Frontal cortex (tissue), 4 donors: ENCODE results near the gene CLHC1. TPM values are rescaled to one million over a fixed set of nuclear protein-coding genes. Genes with fewer than 3 reads are reported as not detected.

Source experiments
- DNase-seq, 2 donors: peaks; one replicate each; pipeline ENCODE4 v3.0.0; 2012; ENCODE audit warnings: low spot score in 2 of 2
- FAIRE-seq: peaks from 2 replicates; lab custom pipeline; 2012; peaks lifted over from hg19 to GRCh38; lab: Jason Lieb, UNC
- total RNA-seq: library from RNA; depleted of rRNA; stranded (reverse); fragments of >200 nt; gene quantifications from one replicate; pipeline ENCODE4 v1.2.3, GENCODE V29; 2014
- donor health status: control.
- donor health status: control.
- donor health status: control.

CLHC1 gene
- total RNA-seq, 1 donor from 2014 or later: 48.1 TPM

DNA sequence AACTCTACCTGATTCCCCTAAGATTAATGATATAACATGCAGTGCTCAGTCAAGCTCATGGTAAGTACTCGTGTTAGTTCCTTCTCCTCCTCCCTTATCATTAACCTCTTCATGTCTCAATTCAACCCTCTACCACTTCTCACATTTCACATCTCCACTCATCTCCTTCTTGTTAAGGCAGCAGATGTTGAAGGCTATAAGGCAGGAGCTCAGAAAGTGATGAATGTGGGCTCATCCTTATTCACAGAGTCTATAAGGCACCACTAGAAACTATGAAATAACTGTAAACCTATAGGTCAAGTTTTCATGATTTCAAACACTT lies 56.0 kb downstream of the CLHC1 start:
- FAIRE-seq: no peak

DNA sequence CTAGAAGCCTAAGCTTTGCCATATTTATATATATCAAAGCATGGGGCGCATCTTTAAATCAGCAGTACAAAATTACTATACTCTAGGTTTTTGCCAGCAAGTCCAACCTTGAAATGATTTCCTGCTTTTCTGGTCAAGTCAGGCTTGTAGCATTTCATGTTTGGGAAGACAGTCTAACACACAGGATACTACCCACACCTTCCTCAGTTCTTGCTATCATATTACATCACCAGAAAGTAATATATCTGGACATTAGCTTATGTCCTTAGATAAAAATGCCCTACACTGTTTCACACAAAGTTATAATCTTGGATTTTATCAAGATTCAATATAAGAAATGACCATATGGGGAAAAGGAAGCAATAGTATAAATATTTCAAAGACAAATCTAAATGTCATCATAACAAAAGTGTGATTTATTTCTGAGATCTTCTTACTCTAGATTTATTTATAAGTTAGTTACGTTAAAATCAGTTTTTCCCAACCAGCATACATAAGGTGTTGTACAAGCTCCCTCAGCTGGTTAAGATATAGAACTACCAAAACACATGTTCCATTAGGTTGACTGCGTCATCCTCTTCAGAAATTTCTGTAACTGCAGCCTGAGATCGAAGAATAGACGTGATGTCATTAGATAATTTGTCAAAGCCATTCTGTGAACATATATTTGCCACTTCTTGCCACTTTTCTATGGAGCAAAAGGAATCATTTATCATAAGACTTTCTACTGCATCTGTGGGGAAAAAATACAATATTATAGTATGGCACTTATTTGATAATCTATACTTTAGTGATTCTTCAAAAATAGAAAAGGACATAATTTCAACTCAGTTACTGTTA lies 56.6 kb downstream of the CLHC1 start:
- FAIRE-seq: peak; percentile 69

More for the DNA sequence above, 56.0 kb downstream of the CLHC1 start:
- DNase-seq: no peak

DNA sequence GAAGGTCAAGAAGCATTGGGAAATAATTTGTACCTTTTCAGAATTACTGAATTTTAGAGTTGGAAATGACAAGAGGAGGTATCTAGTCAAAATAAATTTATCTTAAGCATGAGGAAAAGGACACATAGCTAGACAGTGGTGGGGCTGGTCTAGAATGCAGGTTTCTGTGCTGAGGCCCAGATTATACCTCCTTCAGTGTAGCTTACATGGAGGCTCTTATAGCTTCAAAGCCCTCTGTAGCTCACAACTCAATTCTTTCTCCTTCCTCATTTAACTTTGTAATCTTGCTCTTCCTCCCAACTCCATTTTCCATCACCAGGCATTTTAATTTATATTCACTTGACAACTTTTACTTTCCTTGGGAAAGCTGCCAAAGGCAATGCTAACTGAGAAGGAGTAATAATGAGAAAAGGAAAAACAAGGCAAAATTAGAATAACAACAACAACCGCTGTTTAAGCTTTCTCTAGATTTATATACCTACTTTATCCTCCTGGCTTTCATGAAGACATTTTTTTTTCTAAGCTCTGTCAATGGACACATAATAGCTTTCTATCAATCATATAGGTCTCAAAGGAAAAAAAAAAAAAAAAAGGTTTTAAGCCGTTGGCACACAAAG lies 58.5 kb downstream of the CLHC1 start:
- no peak for DNase-seq
- no peak for FAIRE-seq

More for the DNA sequence above, 56.6 kb downstream of the CLHC1 start:
- peak; percentile 17 to 58 for DNase-seq

DNA sequence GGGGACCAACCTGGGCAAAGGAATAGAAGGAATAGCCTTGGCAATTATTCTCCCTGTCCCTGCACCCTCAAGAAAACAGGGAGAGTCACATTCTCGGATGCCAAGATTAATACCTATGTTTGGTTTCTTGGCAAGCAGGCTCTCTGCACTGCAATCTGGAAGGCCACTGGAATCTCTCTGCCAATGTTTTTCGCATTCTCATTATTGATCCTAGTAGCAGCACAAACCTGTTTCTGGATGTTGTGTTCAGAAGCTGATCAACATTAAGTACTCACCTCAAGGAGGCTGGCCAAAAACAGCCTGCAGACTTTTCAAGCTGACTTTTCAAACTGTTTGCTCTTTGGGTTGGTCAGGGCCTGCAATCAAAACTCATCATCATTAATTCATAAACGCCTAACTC lies 62.2 kb downstream of the CLHC1 start:
- no peak for DNase-seq
- FAIRE-seq: no peak

DNA sequence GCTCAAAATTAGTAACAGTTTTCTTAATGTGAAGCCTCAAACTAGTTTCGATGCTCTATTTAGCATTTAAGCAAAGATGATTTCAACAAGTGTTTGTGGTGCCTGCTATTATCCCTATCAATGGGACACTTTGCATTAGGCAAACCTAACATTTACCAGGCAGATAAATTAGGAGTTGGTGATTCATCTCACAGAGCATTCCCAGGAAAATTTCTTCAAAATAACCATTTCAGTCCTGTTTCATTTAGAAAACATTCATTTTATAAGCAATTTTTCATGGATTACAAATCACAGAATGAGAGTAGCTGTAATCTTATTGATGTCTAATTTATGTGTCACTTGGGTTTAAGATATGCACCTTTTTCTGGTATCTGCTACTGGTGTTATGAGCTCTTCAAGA lies 62.7 kb downstream of the CLHC1 start:
- DNase-seq (no peak), FAIRE-seq (no peak)

DNA sequence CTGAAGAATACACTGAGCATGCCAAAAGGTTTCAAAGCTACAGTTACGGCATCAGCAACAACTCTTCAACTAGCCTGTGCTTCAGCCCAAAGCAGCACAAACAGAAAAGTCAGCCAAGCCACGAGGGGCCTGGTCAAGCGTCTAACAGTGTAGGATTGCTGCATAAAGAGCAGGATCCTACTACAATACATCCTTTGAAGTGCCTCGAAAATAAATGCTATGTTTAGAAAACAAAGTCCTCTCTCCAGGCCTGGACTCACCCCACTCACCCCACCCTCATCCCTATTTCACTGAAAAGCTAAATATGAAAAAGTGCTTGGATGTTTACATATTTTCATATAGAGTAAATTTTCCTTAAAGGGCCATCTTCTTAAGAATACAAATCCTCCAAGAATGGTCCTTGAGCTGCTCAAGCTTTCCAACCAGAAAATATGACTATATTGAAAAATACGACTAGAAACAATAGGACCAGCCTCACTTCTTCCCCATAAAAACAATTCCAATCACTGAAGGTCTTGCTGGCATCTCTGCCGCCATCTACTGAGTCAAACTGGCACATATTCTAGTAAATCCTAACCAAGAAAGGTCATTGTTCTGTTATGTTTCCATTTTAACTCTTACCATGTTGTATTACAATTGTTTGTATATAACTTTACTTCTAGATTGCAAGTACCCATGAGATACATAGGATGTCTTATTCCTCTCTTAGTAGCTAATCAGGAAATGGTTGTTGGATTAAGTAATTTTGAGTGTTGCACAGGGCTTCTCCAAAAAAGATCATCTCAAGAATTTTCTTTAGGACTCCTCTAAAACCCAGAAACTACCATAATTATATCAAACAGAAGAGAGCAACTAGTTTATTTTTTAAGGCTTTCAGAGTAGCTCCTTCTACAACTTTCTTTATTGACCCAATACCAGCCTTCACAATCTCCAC lies 63.6 kb downstream of the CLHC1 start:
- peak; percentile 83 for FAIRE-seq
- peak; percentile 29 to 46 for DNase-seq

DNA sequence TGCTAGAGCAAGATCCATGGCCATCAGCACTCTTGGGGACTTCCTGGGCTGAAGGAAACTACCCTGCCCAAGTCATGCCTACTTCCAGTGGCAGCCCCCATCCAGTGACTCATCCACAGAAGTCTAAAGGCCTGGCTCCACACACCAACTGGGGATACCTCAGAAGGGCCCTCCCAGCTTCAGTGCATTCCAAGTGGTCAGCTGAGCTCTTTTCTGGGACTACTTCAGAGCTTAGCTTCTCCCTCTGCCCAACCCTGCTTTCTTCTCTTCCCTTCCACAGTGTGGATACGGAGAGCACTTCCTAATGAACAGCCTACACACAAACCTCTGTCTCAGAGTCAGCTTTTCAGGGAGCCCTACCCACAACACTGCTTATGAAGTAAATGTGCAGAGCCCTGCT lies 66.5 kb downstream of the CLHC1 start:
- FAIRE-seq (no peak), DNase-seq (no peak)

DNA sequence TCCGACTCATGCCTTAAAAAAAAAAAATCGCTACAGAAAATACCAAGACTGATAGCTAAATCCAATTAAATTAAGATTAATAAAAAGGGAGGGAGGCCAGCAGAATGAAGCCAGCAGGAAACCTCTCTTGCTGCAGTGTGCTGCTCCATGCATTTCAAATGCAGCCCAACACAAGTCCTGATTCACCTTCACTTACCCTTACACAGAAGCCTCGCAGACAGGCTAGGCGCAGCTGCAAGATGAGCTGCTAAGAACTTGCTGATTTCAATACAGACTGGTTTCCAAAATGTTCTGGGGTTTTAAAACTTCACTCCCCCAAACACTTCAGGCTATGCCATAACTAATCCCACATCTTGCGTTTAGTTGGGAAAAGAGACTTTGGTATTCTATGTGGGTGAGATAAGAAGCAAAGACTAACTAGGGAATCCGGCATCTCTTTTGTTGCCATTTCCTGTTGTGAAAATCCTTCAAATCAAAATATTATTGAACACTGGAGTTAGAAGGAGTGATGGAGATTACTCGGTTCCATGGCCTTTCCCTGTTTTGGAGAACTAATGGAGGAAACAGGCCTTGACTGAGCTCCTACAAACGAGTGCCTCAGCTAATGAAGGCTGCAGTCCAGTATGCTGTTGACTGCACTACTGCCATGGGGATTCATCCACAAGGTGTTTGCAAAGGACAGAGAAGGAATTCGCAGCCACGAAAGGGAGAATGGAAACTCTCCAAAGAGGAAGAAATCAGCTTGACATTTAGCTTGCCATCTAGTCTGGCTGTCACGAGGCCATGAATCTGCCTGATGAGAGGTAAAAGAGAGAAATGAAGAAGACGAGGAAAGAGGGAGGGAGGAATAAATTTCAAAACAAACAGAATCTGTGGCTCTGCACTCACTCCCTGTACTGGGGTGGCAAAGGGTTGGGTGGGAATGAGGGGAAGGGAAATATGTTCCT lies 67.3 kb downstream of the CLHC1 start:
- FAIRE-seq: no peak
- no peak for DNase-seq

DNA sequence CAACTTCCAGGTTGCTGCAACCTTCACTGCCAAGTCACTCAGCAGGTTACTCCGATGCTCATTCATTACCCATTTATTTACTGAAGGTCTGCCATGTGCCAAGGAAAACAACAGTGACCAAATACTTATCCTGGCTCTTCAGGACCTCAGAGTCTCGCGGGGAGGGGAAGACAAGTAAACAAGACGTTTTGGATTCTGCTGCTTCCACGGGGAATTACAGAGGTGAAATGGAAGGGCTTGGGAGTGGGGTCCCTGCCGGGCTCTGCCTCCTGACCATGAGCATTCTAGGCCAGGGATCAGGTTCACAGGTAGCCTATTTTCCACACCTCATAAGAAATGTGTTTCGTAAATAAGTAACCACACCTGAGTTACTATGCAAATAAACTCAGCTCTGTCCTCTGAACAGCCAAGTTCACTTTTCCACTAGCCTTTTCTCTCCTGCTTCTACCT lies 68.1 kb downstream of the CLHC1 start:
- DNase-seq (no peak), FAIRE-seq (no peak)

DNA sequence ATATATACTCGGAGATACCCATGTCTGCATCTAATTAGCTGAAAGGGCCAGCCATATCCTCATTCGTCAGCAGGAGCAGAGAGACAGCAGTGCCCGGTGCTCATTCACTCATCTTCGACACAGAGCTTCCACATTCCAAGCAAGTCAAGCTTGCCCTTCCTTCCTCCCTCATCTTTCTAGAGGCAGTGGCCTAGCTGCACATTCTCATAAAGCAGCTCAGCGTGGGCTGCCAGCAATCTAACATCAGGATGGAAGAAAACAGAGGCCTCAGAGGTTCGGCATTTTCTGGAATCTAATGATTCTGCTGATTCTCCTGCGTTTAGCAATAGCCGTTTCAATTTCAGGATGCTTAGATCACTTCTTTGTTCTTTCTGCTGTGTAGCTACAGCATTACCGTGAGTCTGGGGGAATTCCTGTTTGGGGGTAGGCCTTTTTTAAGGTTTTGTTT lies 68.8 kb downstream of the CLHC1 start:
- FAIRE-seq: no peak

DNA sequence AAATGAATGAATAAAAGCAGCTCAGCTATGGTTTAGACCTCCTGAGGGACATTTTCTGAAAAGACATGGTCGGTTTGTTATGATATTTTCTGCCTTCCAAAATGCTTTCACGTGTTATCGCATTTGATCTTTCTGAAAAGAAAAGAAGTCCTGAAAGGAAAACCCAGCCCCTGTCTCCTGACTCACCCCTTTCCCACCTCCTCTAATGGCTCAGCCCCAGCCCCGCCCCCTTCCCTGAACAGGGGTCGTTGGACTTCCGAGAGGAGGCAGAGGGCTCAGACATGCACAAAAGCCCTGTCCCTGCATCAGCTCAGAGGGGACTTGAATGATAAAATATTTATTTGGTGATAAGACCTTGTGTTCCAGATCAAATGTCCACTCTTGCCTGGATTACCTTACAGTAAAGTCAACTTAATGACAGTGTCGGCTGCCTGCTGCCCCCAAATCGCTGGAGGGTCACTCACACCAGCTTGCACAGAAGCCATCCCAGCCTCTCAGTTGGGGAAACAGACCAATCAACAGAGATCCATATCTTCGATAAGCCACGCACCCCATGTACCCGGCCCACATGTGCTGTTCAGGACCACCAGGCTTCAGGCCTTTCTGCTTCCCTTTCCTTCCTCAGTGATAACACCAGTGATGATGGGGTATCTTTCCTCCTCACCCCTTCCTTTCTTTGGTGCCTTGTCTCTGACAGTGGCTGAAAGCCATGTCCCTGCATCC lies 69.6 kb downstream of the CLHC1 start:
- no peak for FAIRE-seq
- no peak for DNase-seq

More for the DNA sequence above, 68.8 kb downstream of the CLHC1 start:
- no peak for DNase-seq

DNA sequence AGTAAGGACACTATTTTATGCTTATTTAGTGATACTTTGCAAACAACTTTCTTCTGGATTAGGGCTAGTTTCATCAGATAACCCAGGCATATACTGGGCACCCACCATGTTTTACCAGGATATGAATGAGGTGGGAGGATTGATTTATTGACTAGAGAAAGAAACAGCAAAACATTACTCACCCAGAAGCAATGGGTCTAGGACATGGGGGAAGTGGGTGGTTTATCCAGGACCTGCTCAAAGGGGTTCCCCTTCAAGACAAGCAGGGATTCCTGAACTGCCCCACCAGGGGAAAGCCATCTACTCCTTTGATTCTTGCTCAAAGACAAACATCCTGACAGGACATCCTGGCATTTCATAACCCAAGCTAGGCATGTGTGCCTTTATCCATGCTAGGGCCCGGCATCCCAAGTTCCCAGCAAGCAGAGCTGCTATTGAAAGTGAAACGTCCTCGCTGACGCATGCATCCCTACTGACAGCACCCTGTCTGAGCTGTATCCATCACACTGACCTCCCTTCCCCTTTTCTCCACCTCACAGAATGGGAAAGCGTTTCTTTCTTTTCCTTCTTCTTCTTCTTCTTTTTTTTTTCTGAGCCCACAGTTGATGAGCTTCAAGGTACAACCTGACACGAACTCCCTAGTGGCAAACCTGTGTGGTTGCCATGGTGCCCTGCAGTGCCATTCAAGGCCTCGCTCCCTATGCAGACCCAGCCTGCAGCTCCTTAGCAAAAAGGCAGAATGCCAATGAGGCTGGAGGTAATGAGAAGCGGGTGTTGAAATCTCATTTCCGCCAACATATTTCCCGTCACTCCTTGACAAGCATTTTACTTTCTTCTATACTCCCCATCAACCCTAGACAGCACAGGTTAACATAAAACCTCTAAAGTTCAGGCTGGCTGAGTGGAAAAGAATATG lies 70.5 kb downstream of the CLHC1 start:
- FAIRE-seq: no peak
- DNase-seq: peak in 1 of 2 donors; percentile 17

DNA sequence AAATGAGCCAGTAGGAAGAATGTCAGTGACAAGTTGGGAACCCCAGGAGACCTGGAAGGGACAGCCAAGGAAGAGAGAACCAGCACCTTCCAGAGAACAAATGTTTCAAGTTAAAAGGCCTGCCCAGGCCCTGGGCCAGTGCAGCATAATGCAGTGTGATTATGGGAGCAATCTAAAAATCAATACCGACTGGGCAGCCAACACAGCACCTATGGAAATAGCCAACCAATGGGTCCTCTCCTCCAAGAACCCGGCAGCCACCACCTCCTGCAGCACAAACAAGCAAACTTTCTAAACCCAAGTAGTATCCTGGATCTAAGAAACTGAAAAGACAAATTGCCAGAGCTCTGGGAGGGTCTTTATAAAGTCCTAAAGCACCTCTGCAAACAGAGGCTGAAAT lies 71.7 kb downstream of the CLHC1 start:
- DNase-seq (no peak), FAIRE-seq (no peak)

DNA sequence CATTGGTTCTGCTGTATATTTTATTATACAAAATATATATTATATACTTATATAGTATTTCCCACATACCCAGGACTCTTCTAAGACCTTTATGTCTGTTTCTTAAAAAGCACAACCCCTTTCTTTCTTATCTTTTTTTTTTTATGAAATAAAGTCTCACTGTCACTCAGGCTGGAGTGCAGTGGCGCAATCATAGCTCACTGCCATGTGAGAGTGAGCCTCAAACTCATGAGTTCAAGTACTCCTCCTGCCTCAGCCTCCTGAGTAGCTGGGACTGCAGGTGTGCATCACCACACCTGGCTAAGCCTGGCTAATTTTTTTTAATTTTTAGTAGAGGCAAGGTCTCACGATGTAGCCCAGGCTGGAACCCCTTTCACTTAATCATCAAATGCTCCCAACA lies 72.3 kb downstream of the CLHC1 start:
- FAIRE-seq (no peak), DNase-seq (no peak)

DNA sequence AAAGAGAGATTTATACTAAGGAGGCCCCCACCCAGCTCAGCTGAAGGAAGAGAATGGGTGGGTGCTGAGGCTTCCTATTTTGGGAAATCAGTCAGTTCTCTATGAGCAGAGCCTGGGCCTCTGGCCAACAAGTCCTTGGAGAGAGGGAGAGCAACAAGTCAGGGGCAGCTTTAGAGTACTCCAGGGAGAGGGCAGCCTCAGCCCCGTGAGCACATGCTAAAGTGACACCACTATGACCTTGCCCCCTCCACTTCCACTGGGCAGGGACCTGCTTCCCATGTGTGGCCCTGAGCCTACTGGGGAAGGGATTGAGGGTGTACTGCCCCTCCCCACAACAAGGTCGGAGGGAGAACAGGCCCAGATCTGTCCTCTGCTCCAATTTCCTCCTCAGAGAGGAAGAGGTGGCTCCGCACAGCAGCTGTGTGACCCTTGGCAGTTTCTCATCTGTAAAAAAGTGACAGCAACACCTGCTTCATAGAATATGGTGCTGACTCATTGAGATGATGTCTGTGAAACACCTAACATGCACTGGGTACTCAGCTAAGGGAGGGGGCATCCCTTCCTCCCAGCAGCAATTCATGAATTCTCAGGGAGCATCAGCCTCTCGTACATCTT lies 72.9 kb downstream of the CLHC1 start:
- no peak for FAIRE-seq
- no peak for DNase-seq

DNA sequence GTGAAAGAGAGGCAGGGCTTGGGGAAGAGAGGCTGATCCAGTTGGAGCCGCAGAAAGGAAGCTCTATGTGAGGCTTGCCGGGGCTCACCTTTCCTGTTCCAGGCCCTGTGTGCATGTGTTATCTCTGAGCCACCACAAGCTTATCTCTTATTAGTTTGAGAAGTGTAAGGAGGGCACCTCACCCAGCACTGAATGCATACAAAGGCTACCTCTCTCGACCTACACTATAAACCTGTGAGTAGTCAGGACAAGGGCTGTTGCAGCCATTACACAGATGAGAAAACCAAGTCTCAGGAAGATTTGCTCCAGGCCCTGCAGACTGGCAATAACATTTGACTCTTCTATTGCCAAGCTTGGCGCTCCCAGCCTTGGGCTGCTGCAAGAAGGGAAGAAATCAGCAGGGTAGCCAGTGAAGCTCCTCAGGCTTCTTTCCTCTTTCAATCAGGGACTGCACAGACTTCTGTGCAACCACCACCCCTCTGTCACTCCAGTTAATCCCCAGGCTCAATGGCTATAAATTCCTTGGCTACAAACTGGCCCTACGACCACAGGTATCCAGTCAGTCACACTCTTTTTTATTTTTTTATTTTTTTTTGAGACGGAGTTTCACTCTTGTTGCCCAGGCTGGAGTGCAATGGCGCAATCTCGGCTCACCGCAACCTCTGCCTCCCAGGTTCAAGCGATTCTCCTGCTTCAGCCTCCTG lies 73.8 kb downstream of the CLHC1 start:
- FAIRE-seq: no peak
- DNase-seq: no peak

DNA sequence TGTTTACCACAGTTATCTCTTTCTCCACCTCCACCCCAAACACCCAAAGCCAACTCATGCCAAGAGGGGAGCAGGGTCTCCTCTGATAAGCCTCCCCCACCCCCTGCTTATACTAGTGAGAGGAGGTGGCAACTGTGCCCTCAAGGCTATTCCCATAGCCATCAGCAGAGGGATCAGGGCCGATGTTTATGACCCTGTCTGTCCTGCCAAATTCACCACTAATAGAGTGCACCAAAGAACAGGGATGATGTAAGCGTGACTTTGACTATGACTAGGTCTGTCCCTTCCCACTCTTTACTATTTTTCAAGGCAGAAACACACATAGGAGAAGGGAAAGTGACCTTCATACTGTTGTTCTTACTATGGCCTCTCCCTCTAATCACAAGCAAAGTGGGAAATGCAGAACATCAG lies 74.6 kb downstream of the CLHC1 start:
- FAIRE-seq: no peak
- DNase-seq: no peak
